WERI-Rb-1 (cell line): ENCODE measurements around the gene ENGASE.

ENCODE experiments used
- DNase-seq: peaks from one replicate; pipeline ENCODE4 v3.0.0-alpha.2; 2020
- H3K27ac ChIP-seq: fragments of 250-450 bp; sonication (Bioruptor Pico); 2 replicates; pipeline ENCODE4 v1.5.1; 2020; ENCODE audit warnings: mild to moderate bottlenecking, moderate library complexity
- H3K27me3 ChIP-seq: fragments of 250-450 bp; sonication (Bioruptor Pico); 2 replicates; pipeline ENCODE4 v1.5.1; 2021; ENCODE audit warnings: mild to moderate bottlenecking, low read depth, moderate library complexity; ENCODE audit not compliant: insufficient read depth, severe bottlenecking
- H3K36me3 ChIP-seq: fragments of 250-450 bp; sonication (Bioruptor Pico); 2 replicates; pipeline ENCODE4 v1.5.1; 2020; ENCODE audit warnings: mild to moderate bottlenecking, moderate library complexity
- H3K4me3 ChIP-seq: 2 replicates; pipeline ENCODE4 v1.5.1; 2011; ENCODE audit warnings: low read depth, mild to moderate bottlenecking, control low read depth, low read length
- H3K9me3 ChIP-seq: fragments of 250-450 bp; sonication (Bioruptor Pico); 2 replicates; pipeline ENCODE4 v1.5.1; 2021; ENCODE audit warnings: mild to moderate bottlenecking, moderate library complexity; ENCODE audit not compliant: severe bottlenecking
- CTCF ChIP-seq: IDR thresholded peaks from 2 replicates; pipeline ENCODE4 v1.5.1; 2011; ENCODE audit warnings: low read depth, mild to moderate bottlenecking, control low read depth, inconsistent platforms, low read length

ENGASE gene

GRCh38 chr17:79105937-79106336 is 31.3 kb downstream of the ENGASE start:
- DNase-seq: no peak
- Histone ChIP-seq H3K36me3 (peaks cover 27% of the 10 kb centered on the region), H3K4me3 (no peak overlapping the region), H3K27me3 (no peaks in the 10 kb centered on the region), H3K27ac (no peak overlapping the region), H3K9me3 (no peaks in the 10 kb centered on the region)
- TF ChIP-seq CTCF: no peak

- H3K27me3 ChIP-seq: no peaks in the 10 kb centered on the region
- no peak overlapping the region for H3K4me3 ChIP-seq
- DNase-seq: no peak
- TF ChIP-seq CTCF: no peak
- H3K9me3 ChIP-seq: no peaks in the 10 kb centered on the region
- H3K27ac ChIP-seq: no peak overlapping the region
- H3K36me3 ChIP-seq: peaks cover 29% of the 10 kb centered on the region
These were observed 32.3 kb downstream of the ENGASE start for GRCh38 chr17:79106958-79107357.

- Histone ChIP-seq H3K27ac (no peak overlapping the region), H3K4me3 (no peak overlapping the region), H3K9me3 (no peaks in the 10 kb centered on the region), H3K36me3 (peaks cover 35% of the 10 kb centered on the region), H3K27me3 (no peaks in the 10 kb centered on the region)
- no peak for DNase-seq
- no peak for TF ChIP-seq CTCF
These were observed 33.0 kb downstream of the ENGASE start for GRCh38 chr17:79107499-79108231.

- no peak for TF ChIP-seq CTCF
- no peak overlapping the region for H3K4me3 ChIP-seq
- H3K9me3 ChIP-seq: no peaks in the 10 kb centered on the region
- H3K27ac ChIP-seq: no peak overlapping the region
- no peak for DNase-seq
- no peaks in the 10 kb centered on the region for H3K27me3 ChIP-seq
- peaks cover 40% of the 10 kb centered on the region for H3K36me3 ChIP-seq
These were observed 33.7 kb downstream of the ENGASE start for GRCh38 chr17:79108232-79108850.

GRCh38 chr17:79108870-79109269 is 34.2 kb downstream of the ENGASE start:
- no peak for TF ChIP-seq CTCF

More at GRCh38 chr17:79108870-79109269, 34.2 kb downstream of the ENGASE start:
- peaks cover 45% of the 10 kb centered on the region for H3K36me3 ChIP-seq
- DNase-seq: no peak
- H3K27ac ChIP-seq: no peak overlapping the region
- no peaks in the 10 kb centered on the region for H3K9me3 ChIP-seq
- H3K4me3 ChIP-seq: no peak overlapping the region
- H3K27me3 ChIP-seq: no peaks in the 10 kb centered on the region
